ENCODE data around the gene FBN2. TPM values are rescaled to one million over a fixed set of nuclear protein-coding genes. Genes with fewer than 3 reads are reported as not detected.

FBN2 gene
- polyA plus RNA-seq, 1 donor from 2014 or later: 1.6 TPM

- H3K27me3 ChIP-seq (ENCODE audit: insufficient read depth, low read depth, low read length): no peaks in the 10 kb centered on the region
Measured at GRCh38 chr5:128304791-128305190, 233.3 kb downstream of the FBN2 start.

GRCh38 chr5:128304088-128304487 is 234.0 kb downstream of the FBN2 start:
- no peaks in the 10 kb centered on the region for H4K20me1 ChIP-seq (ENCODE audit: insufficient read depth)
- H3K36me3 ChIP-seq (ENCODE audit: insufficient read depth, low read length): no peaks in the 10 kb centered on the region
- no peak overlapping the region for H3K4me2 ChIP-seq (ENCODE audit: low read length)
- TF ChIP-seq RAD21 (conservative IDR thresholded peaks at IDR 0.05) (no peak), CTCF (IDR thresholded peaks at IDR 0.05; ENCODE audit: poor library complexity, severe bottlenecking) (no peak), EP300 (conservative IDR thresholded peaks at IDR 0.05; ENCODE audit: poor library complexity, severe bottlenecking) (no peak), POLR2AphosphoS5 (IDR thresholded peaks at IDR 0.05) (no peak), REST (IDR thresholded peaks at IDR 0.05; ENCODE audit: borderline replicate concordance) (no peak), MXI1 (conservative IDR thresholded peaks at IDR 0.05; ENCODE audit: poor library complexity, severe bottlenecking) (no peak), SMC3 (conservative IDR thresholded peaks at IDR 0.05; ENCODE audit: poor library complexity) (no peak)

More at GRCh38 chr5:128304791-128305190, 233.3 kb downstream of the FBN2 start:
- H3K36me3 ChIP-seq (ENCODE audit: insufficient read depth, low read length): no peaks in the 10 kb centered on the region
- no peak overlapping the region for H3K9ac ChIP-seq (ENCODE audit: low read length)
- no peaks in the 10 kb centered on the region for H3K9me3 ChIP-seq (ENCODE audit: low read length)
- no peak overlapping the region for H3K4me2 ChIP-seq (ENCODE audit: low read length)
- H4K20me1 ChIP-seq (ENCODE audit: insufficient read depth): no peaks in the 10 kb centered on the region
- H3K79me2 ChIP-seq (replicated peaks; ENCODE audit: insufficient read depth, low read length): no peaks in the 10 kb centered on the region
- no peak overlapping the region for H3K4me3 ChIP-seq (ENCODE audit: low read length)
- H2AFZ ChIP-seq (ENCODE audit: low read depth, low read length): no peak overlapping the region
- H3F3A ChIP-seq (ENCODE audit: insufficient read depth, low read length, poor library complexity, severe bottlenecking): no peaks in the 10 kb centered on the region
- H3K9me2 ChIP-seq (ENCODE audit: insufficient read depth, low read length): no peaks in the 10 kb centered on the region
- TF ChIP-seq EZH2 (IDR thresholded peaks at IDR 0.05; ENCODE audit: borderline replicate concordance, insufficient read depth, low read length, poor library complexity, severe bottlenecking) (no peak), CTCF (IDR thresholded peaks at IDR 0.05; ENCODE audit: poor library complexity, severe bottlenecking) (no peak), RAD21 (conservative IDR thresholded peaks at IDR 0.05) (no peak), TAF1 (IDR thresholded peaks at IDR 0.05; ENCODE audit: low read depth) (no peak), MXI1 (conservative IDR thresholded peaks at IDR 0.05; ENCODE audit: poor library complexity, severe bottlenecking) (no peak), POLR2AphosphoS5 (IDR thresholded peaks at IDR 0.05) (no peak), REST (IDR thresholded peaks at IDR 0.05; ENCODE audit: borderline replicate concordance) (no peak), EP300 (conservative IDR thresholded peaks at IDR 0.05; ENCODE audit: poor library complexity, severe bottlenecking) (no peak), SMC3 (conservative IDR thresholded peaks at IDR 0.05; ENCODE audit: poor library complexity) (no peak)
- no peak overlapping the region for H3K27ac ChIP-seq (ENCODE audit: low read length)

More at GRCh38 chr5:128304088-128304487, 234.0 kb downstream of the FBN2 start:
- Histone ChIP-seq H3K27ac (ENCODE audit: low read length) (no peak overlapping the region), H3K9me2 (ENCODE audit: insufficient read depth, low read length) (no peaks in the 10 kb centered on the region), H3K79me2 (replicated peaks; ENCODE audit: insufficient read depth, low read length) (no peaks in the 10 kb centered on the region), H3K9ac (ENCODE audit: low read length) (no peak overlapping the region), H3K4me3 (ENCODE audit: low read length) (no peak overlapping the region), H3K27me3 (ENCODE audit: insufficient read depth, low read depth, low read length) (no peaks in the 10 kb centered on the region), H3F3A (ENCODE audit: insufficient read depth, low read length, poor library complexity, severe bottlenecking) (no peaks in the 10 kb centered on the region), H3K9me3 (ENCODE audit: low read length) (no peaks in the 10 kb centered on the region), H2AFZ (ENCODE audit: low read depth, low read length) (no peak overlapping the region)
